GM23338 (cell line): ENCODE measurements around the gene RRP9. TPM values are rescaled to one million over a fixed set of nuclear protein-coding genes. Genes with fewer than 3 reads are reported as not detected.

ENCODE experiments used
- ATAC-seq: fragments of 200-7000 bp; cut with Tn5 transposase; 3 replicates; pipeline ENCODE4 v1.9.1; 2020
- DNase-seq: peaks from one replicate; pipeline ENCODE4 v3.0.0-alpha.2; 2015; ENCODE audit warnings: low spot score
- H2AFZ ChIP-seq: fragments of 200-600 bp; sonication (generic); 2 replicates; pipeline ENCODE4 v1.8.0; 2016; ENCODE audit warnings: antibody characterized with exemption, mild to moderate bottlenecking, moderate library complexity
- H3F3A ChIP-seq: fragments of 200-600 bp; sonication (generic); replicated peaks from 2 replicates; pipeline ENCODE4 v1.8.0; 2017; ENCODE audit warnings: antibody characterized with exemption, mixed run types, low read depth
- H3K27ac ChIP-seq: fragments of 200-600 bp; sonication (generic); 2 replicates; pipeline ENCODE4 v1.6.1; 2016; ENCODE audit warnings: low read depth
- H3K27me3 ChIP-seq: fragments of 200-600 bp; sonication (generic); 2 replicates; pipeline ENCODE4 v1.8.0; 2016; ENCODE audit warnings: mild to moderate bottlenecking, mixed run types, moderate library complexity; ENCODE audit not compliant: insufficient read depth
- H3K36me3 ChIP-seq: fragments of 200-600 bp; sonication (generic); 2 replicates; pipeline ENCODE4 v1.8.0; 2016; ENCODE audit warnings: mild to moderate bottlenecking; ENCODE audit not compliant: insufficient read depth
- H3K4me1 ChIP-seq: fragments of 200-600 bp; sonication (generic); 2 replicates; pipeline ENCODE4 v1.8.0; 2016; ENCODE audit warnings: mild to moderate bottlenecking, moderate library complexity; ENCODE audit not compliant: insufficient read depth
- H3K4me2 ChIP-seq: fragments of 200-600 bp; sonication (generic); 2 replicates; pipeline ENCODE4 v1.7.1; 2017; ENCODE audit warnings: mixed run types
- H3K4me3 ChIP-seq: fragments of 200-600 bp; sonication (generic); 2 replicates; pipeline ENCODE4 v1.6.1; 2016; ENCODE audit warnings: mixed run types
- H3K79me2 ChIP-seq: fragments of 200-600 bp; sonication (generic); replicated peaks from 2 replicates; pipeline ENCODE4 v1.8.0; 2017; ENCODE audit warnings: mild to moderate bottlenecking; ENCODE audit not compliant: insufficient read depth
- H3K9me2 ChIP-seq: fragments of 200-600 bp; sonication (generic); 2 replicates; pipeline ENCODE4 v1.8.0; 2017; ENCODE audit not compliant: insufficient read depth
- H4K20me1 ChIP-seq: fragments of 200-600 bp; sonication (generic); replicated peaks from 2 replicates; pipeline ENCODE4 v1.8.0; 2017; ENCODE audit warnings: mild to moderate bottlenecking; ENCODE audit not compliant: insufficient read depth
- H3K27ac Mint-ChIP-seq: 2 replicates; pipeline ENCODE4 v1.8.0; 2020; ENCODE audit warnings: inconsistent platforms, mild to moderate bottlenecking, moderate library complexity, mixed read lengths
- H3K27me3 Mint-ChIP-seq: 3 replicates; pipeline ENCODE4 v1.8.0; 2022; ENCODE audit warnings: low read depth, mild to moderate bottlenecking, moderate library complexity, mixed read lengths, inconsistent platforms; ENCODE audit not compliant: insufficient read depth, poor library complexity
- H3K36me3 Mint-ChIP-seq: 3 replicates; pipeline ENCODE4 v1.8.0; 2021; ENCODE audit warnings: low read depth, mild to moderate bottlenecking, inconsistent platforms, moderate library complexity, mixed read lengths
- H3K4me1 Mint-ChIP-seq: 3 replicates; pipeline ENCODE4 v1.8.0; 2020; ENCODE audit warnings: mild to moderate bottlenecking, inconsistent platforms, mixed read lengths
- H3K4me3 Mint-ChIP-seq: 3 replicates; pipeline ENCODE4 v1.8.0; 2021; ENCODE audit warnings: moderate library complexity, mild to moderate bottlenecking, inconsistent platforms, mixed read lengths
- H3K9me3 Mint-ChIP-seq: 3 replicates; pipeline ENCODE4 v1.8.0; 2020; ENCODE audit warnings: moderate library complexity, mild to moderate bottlenecking, inconsistent platforms, mixed read lengths
- CREB1 ChIP-seq: fragments of 250-450 bp; sonication (Bioruptor Pico); IDR thresholded peaks from 2 replicates; pipeline ENCODE4 v1.5.0; 2020; ENCODE audit warnings: low read depth, mild to moderate bottlenecking, moderate library complexity
- ETS1 ChIP-seq: IDR thresholded peaks from 2 replicates; pipeline ENCODE4 v1.6.1; 2016; ENCODE audit warnings: antibody characterized with exemption
- EZH2 ChIP-seq: fragments of 200-600 bp; sonication (generic); IDR thresholded peaks from one replicate; pipeline ENCODE4 v1.8.0; 2017; ENCODE audit warnings: antibody characterized with exemption, mild to moderate bottlenecking, low read depth; ENCODE audit not compliant: unreplicated experiment
- EZH2phosphoT487 ChIP-seq: fragments of 200-600 bp; sonication (generic); IDR thresholded peaks from one replicate; pipeline ENCODE4 v1.8.1; 2018; ENCODE audit warnings: antibody characterized with exemption; ENCODE audit not compliant: unreplicated experiment
- JUNB ChIP-seq: IDR thresholded peaks from one replicate; pipeline ENCODE4 v1.6.1; 2016; ENCODE audit warnings: antibody characterized with exemption; ENCODE audit not compliant: unreplicated experiment
- NANOG ChIP-seq: IDR thresholded peaks from 2 replicates; pipeline ENCODE4 v1.6.1; 2016; ENCODE audit warnings: antibody characterized with exemption, borderline replicate concordance
- POLR2AphosphoS5 ChIP-seq: IDR thresholded peaks from 2 replicates; pipeline ENCODE4 v1.6.1; 2016; ENCODE audit warnings: antibody characterized with exemption, low read depth
- STAT1 ChIP-seq: IDR thresholded peaks from one replicate; pipeline ENCODE4 v1.6.1; 2016; ENCODE audit warnings: antibody characterized with exemption; ENCODE audit not compliant: unreplicated experiment
- ZNF114 ChIP-seq: fragments of 250-450 bp; sonication (Bioruptor Pico); IDR thresholded peaks from 2 replicates; pipeline ENCODE4 v1.5.0; 2020; ENCODE audit warnings: mild to moderate bottlenecking, moderate library complexity
- ZNF331 ChIP-seq: fragments of 250-450 bp; sonication (Bioruptor Pico); IDR thresholded peaks from 2 replicates; pipeline ENCODE4 v1.5.0; 2020; ENCODE audit warnings: low read depth, mild to moderate bottlenecking, moderate library complexity
- ZNF462 ChIP-seq: fragments of 250-450 bp; sonication (Bioruptor Pico); IDR thresholded peaks from 2 replicates; pipeline ENCODE4 v1.5.0; 2020; ENCODE audit warnings: mild to moderate bottlenecking, moderate library complexity
- polyA plus RNA-seq: library from polyadenylated mRNA; unstranded; fragments of >200 nt; fragmentation: Nextera tagmentation; extraction: Ambion mirVana; gene quantifications from 2 replicates; pipeline ENCODE4 v1.2.1, GENCODE V29; 2016
- total RNA-seq: library from RNA; depleted of rRNA; stranded (reverse); fragments of >200 nt; shearing (Covaris generic); gene quantifications from 2 replicates; pipeline ENCODE4 v1.2.3, GENCODE V29; 2014
- TF ChIP-seq, protein P1 (sequence below), 2 experiments: fragments of 200-600 bp in 1 of 2; sonication (generic) in 1 of 2; conservative IDR thresholded peaks; 2 replicates each; pipeline versions ENCODE4 v1.5.1 to v1.6.1; 2016 to 2017; ENCODE audit warnings: antibody characterized with exemption in 2 of 2, low read depth in 2 of 2, mild to moderate bottlenecking in 2 of 2, moderate library complexity in 1 of 2
- TF ChIP-seq, protein P2 (sequence below): IDR thresholded peaks from one replicate; pipeline ENCODE4 v1.6.1; 2018; ENCODE audit warnings: antibody characterized with exemption; ENCODE audit not compliant: unreplicated experiment

Gene RRP9
- total and polyA plus RNA-seq, 2 experiments from 2014 or later = 62.4 to 68.1 TPM

DNA sequence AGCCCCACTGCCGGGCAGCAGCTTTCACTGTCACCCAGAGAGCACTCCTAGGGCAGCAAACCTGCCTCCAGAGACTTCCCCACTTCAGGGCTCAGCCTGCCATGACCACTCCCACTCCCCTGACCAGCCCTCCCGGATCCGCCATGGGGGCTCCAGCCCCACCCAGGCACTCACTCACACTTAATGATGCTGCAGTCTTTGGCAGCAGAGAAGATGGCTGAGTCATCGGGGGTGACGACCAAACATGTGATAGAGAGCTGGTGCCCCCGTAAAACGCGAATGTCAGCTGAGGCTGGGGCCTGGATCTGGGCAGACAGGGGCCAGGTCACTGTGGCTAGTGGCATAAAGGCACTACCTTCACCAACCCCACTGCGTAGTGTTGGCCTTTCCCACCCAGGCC is 4.7 kb downstream of the RRP9 start:
- Histone ChIP-seq H3K4me2 (no peak overlapping the region), H3K4me1 (peaks cover 9% of the 10 kb centered on the region; the same call in 1 of the 2 replicates), H4K20me1 (peaks cover 12% of the 10 kb centered on the region), H3K27me3 (no peaks in the 10 kb centered on the region), H3K27ac (no peak overlapping the region), H3K9me2 (no peaks in the 10 kb centered on the region), H3F3A (0 out of 2 replicates have a peak, but pooled peaks cover 2% of the 10 kb centered on the region), H3K79me2 (peaks cover 25% of the 10 kb centered on the region), H3K36me3 (peaks cover 12% of the 10 kb centered on the region), H2AFZ (no peak overlapping the region), H3K4me3 (no peak overlapping the region)
- Mint-ChIP-seq H3K4me1 (peaks cover 15% of the 10 kb centered on the region), H3K4me3 (no peak overlapping the region), H3K9me3 (no peaks in the 10 kb centered on the region), H3K36me3 (peaks cover 79% of the 10 kb centered on the region), H3K27ac (no peak overlapping the region), H3K27me3 (peaks cover 7% of the 10 kb centered on the region)
- DNase-seq (no peak), ATAC-seq (no peak)
- TF ChIP-seq POLR2AphosphoS5 (no peak), EZH2 (no peak), EZH2phosphoT487 (no peak), STAT1 (no peak), ZNF331 (CRISPR knock-in tag) (no peak), ZNF114 (CRISPR knock-in tag) (no peak), ETS1 (no peak), CREB1 (CRISPR knock-in tag) (no peak), NANOG (no peak), ZNF462 (CRISPR knock-in tag) (no peak), JUNB (no peak)
- TF ChIP-seq, protein P1, sequence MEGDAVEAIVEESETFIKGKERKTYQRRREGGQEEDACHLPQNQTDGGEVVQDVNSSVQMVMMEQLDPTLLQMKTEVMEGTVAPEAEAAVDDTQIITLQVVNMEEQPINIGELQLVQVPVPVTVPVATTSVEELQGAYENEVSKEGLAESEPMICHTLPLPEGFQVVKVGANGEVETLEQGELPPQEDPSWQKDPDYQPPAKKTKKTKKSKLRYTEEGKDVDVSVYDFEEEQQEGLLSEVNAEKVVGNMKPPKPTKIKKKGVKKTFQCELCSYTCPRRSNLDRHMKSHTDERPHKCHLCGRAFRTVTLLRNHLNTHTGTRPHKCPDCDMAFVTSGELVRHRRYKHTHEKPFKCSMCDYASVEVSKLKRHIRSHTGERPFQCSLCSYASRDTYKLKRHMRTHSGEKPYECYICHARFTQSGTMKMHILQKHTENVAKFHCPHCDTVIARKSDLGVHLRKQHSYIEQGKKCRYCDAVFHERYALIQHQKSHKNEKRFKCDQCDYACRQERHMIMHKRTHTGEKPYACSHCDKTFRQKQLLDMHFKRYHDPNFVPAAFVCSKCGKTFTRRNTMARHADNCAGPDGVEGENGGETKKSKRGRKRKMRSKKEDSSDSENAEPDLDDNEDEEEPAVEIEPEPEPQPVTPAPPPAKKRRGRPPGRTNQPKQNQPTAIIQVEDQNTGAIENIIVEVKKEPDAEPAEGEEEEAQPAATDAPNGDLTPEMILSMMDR (conservative IDR thresholded peaks at IDR 0.05; ENCODE audit: low read depth in 2 of 2) = no peak
- TF ChIP-seq, protein P2, sequence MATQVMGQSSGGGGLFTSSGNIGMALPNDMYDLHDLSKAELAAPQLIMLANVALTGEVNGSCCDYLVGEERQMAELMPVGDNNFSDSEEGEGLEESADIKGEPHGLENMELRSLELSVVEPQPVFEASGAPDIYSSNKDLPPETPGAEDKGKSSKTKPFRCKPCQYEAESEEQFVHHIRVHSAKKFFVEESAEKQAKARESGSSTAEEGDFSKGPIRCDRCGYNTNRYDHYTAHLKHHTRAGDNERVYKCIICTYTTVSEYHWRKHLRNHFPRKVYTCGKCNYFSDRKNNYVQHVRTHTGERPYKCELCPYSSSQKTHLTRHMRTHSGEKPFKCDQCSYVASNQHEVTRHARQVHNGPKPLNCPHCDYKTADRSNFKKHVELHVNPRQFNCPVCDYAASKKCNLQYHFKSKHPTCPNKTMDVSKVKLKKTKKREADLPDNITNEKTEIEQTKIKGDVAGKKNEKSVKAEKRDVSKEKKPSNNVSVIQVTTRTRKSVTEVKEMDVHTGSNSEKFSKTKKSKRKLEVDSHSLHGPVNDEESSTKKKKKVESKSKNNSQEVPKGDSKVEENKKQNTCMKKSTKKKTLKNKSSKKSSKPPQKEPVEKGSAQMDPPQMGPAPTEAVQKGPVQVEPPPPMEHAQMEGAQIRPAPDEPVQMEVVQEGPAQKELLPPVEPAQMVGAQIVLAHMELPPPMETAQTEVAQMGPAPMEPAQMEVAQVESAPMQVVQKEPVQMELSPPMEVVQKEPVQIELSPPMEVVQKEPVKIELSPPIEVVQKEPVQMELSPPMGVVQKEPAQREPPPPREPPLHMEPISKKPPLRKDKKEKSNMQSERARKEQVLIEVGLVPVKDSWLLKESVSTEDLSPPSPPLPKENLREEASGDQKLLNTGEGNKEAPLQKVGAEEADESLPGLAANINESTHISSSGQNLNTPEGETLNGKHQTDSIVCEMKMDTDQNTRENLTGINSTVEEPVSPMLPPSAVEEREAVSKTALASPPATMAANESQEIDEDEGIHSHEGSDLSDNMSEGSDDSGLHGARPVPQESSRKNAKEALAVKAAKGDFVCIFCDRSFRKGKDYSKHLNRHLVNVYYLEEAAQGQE = no peak
